ENCODE data around the gene HDGFL3.

The HDGFL3 gene

GRCh38 chr15:83082730-83083386 lies 124.8 kb downstream of the HDGFL3 start:
- no peak overlapping the region for H3K4me3 ChIP-seq (ENCODE audit: low read depth, low read length)
- no peak for TF ChIP-seq CTCF (IDR thresholded peaks at IDR 0.05; ENCODE audit: borderline replicate concordance, insufficient read depth, low read depth, low read length)

GRCh38 chr15:83081256-83082014 lies 126.2 kb downstream of the HDGFL3 start:
- TF ChIP-seq CTCF (IDR thresholded peaks at IDR 0.05; ENCODE audit: borderline replicate concordance, insufficient read depth, low read depth, low read length), result no peak
- no peak overlapping the region for H3K4me3 ChIP-seq (ENCODE audit: low read depth, low read length)

- H3K4me3 ChIP-seq (ENCODE audit: low read depth, low read length), result no peak overlapping the region
- no peak for TF ChIP-seq CTCF (IDR thresholded peaks at IDR 0.05; ENCODE audit: borderline replicate concordance, insufficient read depth, low read depth, low read length)
Measured at GRCh38 chr15:83078712-83079111, 128.9 kb downstream of the HDGFL3 start.

Measured in GM12875 (cell line).